AG04450 (cell line): ENCODE measurements around the gene ATP2B2. TPM values are rescaled to one million over a fixed set of nuclear protein-coding genes. Genes with fewer than 3 reads are reported as not detected.

Experiments used
- CTCF ChIA-PET: fragments of 300-600, 350-600 bp; formaldehyde crosslinking; extraction: SDS; loops from one replicate; lab custom pipeline; 2022; ENCODE audit warnings: antibody characterized with exemption, inconsistent platforms; lab: Charles Lee
- POLR2A ChIA-PET: fragments of 350-600 bp; formaldehyde crosslinking; extraction: SDS; loops from one replicate; lab custom pipeline; 2021; ENCODE audit warnings: antibody characterized with exemption, inconsistent platforms; lab: Yijun Ruan, JAX
- DNase-seq: peaks from one replicate; pipeline ENCODE4 v3.0.0-alpha.2; 2011; ENCODE audit warnings: low read depth, low spot score
- H3K27ac ChIP-seq: one replicate; pipeline ENCODE4 v1.5.1; 2012; ENCODE audit warnings: low read depth, low read length, control low read depth
- H3K27me3 ChIP-seq: one replicate; pipeline ENCODE4 v1.6.0; 2012; ENCODE audit warnings: low read length; ENCODE audit not compliant: control insufficient read depth, insufficient read depth
- H3K4me3 ChIP-seq: 2 replicates; pipeline ENCODE4 v1.5.1; 2011; ENCODE audit warnings: mild to moderate bottlenecking, low read depth, low read length, control low read depth
- H3K9me3 ChIP-seq: 2 replicates; pipeline ENCODE4 v1.5.1; 2012; ENCODE audit warnings: low read length; ENCODE audit not compliant: control insufficient read depth, insufficient read depth
- CTCF ChIP-seq: IDR thresholded peaks from 2 replicates; pipeline ENCODE4 v1.5.1; 2011; ENCODE audit warnings: low read depth, low read length, control low read depth, inconsistent platforms
- polyA plus RNA-seq: library from polyadenylated mRNA; depleted of rRNA; stranded (reverse); fragments of >200 nt; gene quantifications from 2 replicates; pipeline ENCODE4 v1.2.3, GENCODE V29; 2011

Gene ATP2B2
- polyA plus RNA-seq, 1 experiment = 0.01 TPM

DNA sequence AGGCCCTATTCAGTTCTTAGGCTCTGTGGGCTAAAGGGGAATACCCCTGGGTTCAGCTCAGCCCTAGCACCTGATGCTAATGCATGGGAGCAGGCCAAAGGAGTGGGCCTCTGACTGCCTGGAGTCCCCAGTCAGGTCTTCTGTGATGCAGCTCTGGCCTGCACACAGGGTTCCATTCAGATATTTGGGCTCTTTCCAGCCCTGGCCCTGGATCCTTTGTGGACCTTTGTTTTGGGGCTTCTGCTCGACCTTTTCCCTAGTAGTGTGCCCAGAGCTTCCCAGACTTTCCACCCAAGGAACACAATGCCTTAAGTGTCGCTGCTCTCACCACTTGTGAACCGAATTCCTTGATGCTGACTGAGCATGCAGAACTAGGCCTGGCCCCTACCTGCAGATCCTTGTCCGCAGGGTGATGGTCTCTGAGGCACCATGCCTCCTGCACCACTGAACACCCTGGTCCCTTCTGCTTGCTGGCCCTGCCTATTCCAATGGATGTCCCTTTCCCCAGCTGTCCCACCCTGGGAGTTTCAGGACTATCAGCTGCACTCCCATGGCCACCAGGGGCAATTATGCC lies 189.5 kb downstream of the ATP2B2 start:
- Histone ChIP-seq H3K27me3 (no peaks in the 10 kb centered on the region), H3K9me3 (peaks cover 2% of the 10 kb centered on the region; the same call in 1 of the 2 replicates), H3K27ac (no peak overlapping the region), H3K4me3 (no peak overlapping the region)
- CTCF ChIA-PET = interaction anchor here (0.6 kb wide), 1 partner anchor 30 kb away, joined by 3 read pairs; no protein-coding TSS in a partner anchor
- DNase-seq = no peak
- POLR2A ChIA-PET = interaction anchor here (1.2 kb wide), 1 partner anchor 11 kb away, joined by 3 read pairs; no protein-coding TSS in a partner anchor
- no peak for TF ChIP-seq CTCF

- H3K9me3 ChIP-seq = no peaks in the 10 kb centered on the region; the same call in 1 of the 2 replicates
- ChIA-PET POLR2A (no interaction called here), CTCF (interaction anchor here (0.6 kb wide), 1 partner anchor 31 kb away, joined by 3 read pairs; no protein-coding TSS in a partner anchor)
- H3K4me3 ChIP-seq = no peak overlapping the region
- H3K27ac ChIP-seq = no peak overlapping the region
- DNase-seq = no peak
- no peaks in the 10 kb centered on the region for H3K27me3 ChIP-seq
- no peak for TF ChIP-seq CTCF
Observed at GRCh38 chr3:10315101-10315500, 190.3 kb downstream of the ATP2B2 start.

GRCh38 chr3:10312861-10313260 lies 192.5 kb downstream of the ATP2B2 start:
- no peaks in the 10 kb centered on the region for H3K27me3 ChIP-seq
- no peak for TF ChIP-seq CTCF
- no peaks in the 10 kb centered on the region; the same call in 1 of the 2 replicates for H3K9me3 ChIP-seq
- H3K4me3 ChIP-seq = no peak overlapping the region
- POLR2A ChIA-PET = interaction anchor here (0.6 to 1.8 kb wide), 2 partner anchors 8 to 171 kb away, joined by 5 to 7 read pairs; partner anchors contain the start of genes SEC13 and VHL
- H3K27ac ChIP-seq = no peak overlapping the region
- CTCF ChIA-PET = no interaction called here
- no peak for DNase-seq

GRCh38 chr3:10312391-10312790 lies 193.0 kb downstream of the ATP2B2 start:
- Histone ChIP-seq H3K27ac (no peak overlapping the region), H3K27me3 (no peaks in the 10 kb centered on the region), H3K4me3 (no peak overlapping the region), H3K9me3 (no peaks in the 10 kb centered on the region; the same call in 1 of the 2 replicates)
- no peak for DNase-seq
- POLR2A ChIA-PET = interaction anchor here (0.6 to 1.8 kb wide), 2 partner anchors 9 to 10 kb away, joined by 3 to 7 read pairs; partner anchors contain the start of gene SEC13
- TF ChIP-seq CTCF = no peak
- CTCF ChIA-PET = no interaction called here

- H3K27ac ChIP-seq = peak overlapping the region; percentile 47
- CTCF ChIA-PET = no interaction called here
- no peaks in the 10 kb centered on the region for H3K27me3 ChIP-seq
- H3K9me3 ChIP-seq = no peaks in the 10 kb centered on the region; the same call in 1 of the 2 replicates
- POLR2A ChIA-PET = interaction anchor here (0.6 to 1.8 kb wide), 2 partner anchors 9 to 10 kb away, joined by 3 to 7 read pairs; partner anchors contain the start of gene SEC13
- TF ChIP-seq CTCF = no peak
- no peak for DNase-seq
- no peak overlapping the region for H3K4me3 ChIP-seq
Observed at GRCh38 chr3:10311710-10312109, 193.7 kb downstream of the ATP2B2 start.
